Mucosa of stomach (tissue), 1 donor: ENCODE data around the gene ZC3H7B.
A peak's percentile ranks its signal among the peaks of the same experiment; 100 is the strongest.
"Not testable (repeated sequence)": the region's sequence is repeated elsewhere in the genome, so short reads cannot be mapped to it uniquely, and the experiment has no call there.

ENCODE experiments used
- H3K27me3 ChIP-seq: one replicate; pipeline ENCODE4 v1.7.0; 2013; ENCODE audit warnings: mild to moderate bottlenecking, low read length; ENCODE audit not compliant: control insufficient read depth, insufficient read depth
- H3K36me3 ChIP-seq: one replicate; pipeline ENCODE4 v1.7.0; 2013; ENCODE audit warnings: low read length; ENCODE audit not compliant: control insufficient read depth, insufficient read depth
- H3K4me1 ChIP-seq: one replicate; pipeline ENCODE4 v1.7.0; 2013; ENCODE audit warnings: mild to moderate bottlenecking, low read length; ENCODE audit not compliant: control insufficient read depth, insufficient read depth
- H3K4me3 ChIP-seq: one replicate; pipeline ENCODE4 v1.7.0; 2013; ENCODE audit warnings: low read length
- H3K9ac ChIP-seq: one replicate; pipeline ENCODE4 v1.7.0; 2013; ENCODE audit warnings: mild to moderate bottlenecking, low read length, moderate library complexity
- H3K9me3 ChIP-seq: one replicate; pipeline ENCODE4 v1.7.0; 2013; ENCODE audit warnings: mild to moderate bottlenecking, low read length, moderate library complexity; ENCODE audit not compliant: control insufficient read depth
- donor health status: Pancreatic carcinoma.

Gene ZC3H7B

GRCh38 chr22:41290262-41291221 lies 10.8 kb upstream of the ZC3H7B start:
- H3K9me3 ChIP-seq, result no peaks in the 10 kb centered on the region
- H3K4me1 ChIP-seq, result peaks cover 17% of the 10 kb centered on the region
- H3K9ac ChIP-seq, result no peak overlapping the region
- H3K36me3 ChIP-seq, result no peaks in the 10 kb centered on the region
- no peaks in the 10 kb centered on the region for H3K27me3 ChIP-seq
- no peak overlapping the region for H3K4me3 ChIP-seq

- not testable (repeated sequence) for H3K4me1 ChIP-seq, H3K36me3 ChIP-seq, H3K9me3 ChIP-seq, H3K4me3 ChIP-seq, H3K9ac ChIP-seq, H3K27me3 ChIP-seq
Observed at GRCh38 chr22:41294816-41295215, 6.5 kb upstream of the ZC3H7B start.

GRCh38 chr22:41296826-41297667 lies 4.3 kb upstream of the ZC3H7B start:
- Histone ChIP-seq H3K4me3 (no peak overlapping the region), H3K9ac (no peak overlapping the region), H3K9me3 (no peaks in the 10 kb centered on the region), H3K36me3 (no peaks in the 10 kb centered on the region), H3K4me1 (peaks cover 7% of the 10 kb centered on the region), H3K27me3 (no peaks in the 10 kb centered on the region)

- Histone ChIP-seq H3K36me3 (no peaks in the 10 kb centered on the region), H3K4me3 (peak overlapping the region; percentile 3), H3K27me3 (no peaks in the 10 kb centered on the region), H3K9me3 (no peaks in the 10 kb centered on the region), H3K9ac (peak overlapping the region; percentile 90), H3K4me1 (peaks cover 15% of the 10 kb centered on the region)
Observed at GRCh38 chr22:41300661-41301060, 664 bp upstream of the ZC3H7B start.

- no peaks in the 10 kb centered on the region for H3K9me3 ChIP-seq
- H3K27me3 ChIP-seq, result no peaks in the 10 kb centered on the region
- H3K4me3 ChIP-seq, result peak overlapping the region; percentile 25
- peaks cover 15% of the 10 kb centered on the region for H3K4me1 ChIP-seq
- no peaks in the 10 kb centered on the region for H3K36me3 ChIP-seq
- H3K9ac ChIP-seq, result peak overlapping the region; percentile 90
Observed at GRCh38 chr22:41302021-41302767, 869 bp downstream of the ZC3H7B start.

- Histone ChIP-seq H3K4me1 (peaks cover 15% of the 10 kb centered on the region), H3K9me3 (no peaks in the 10 kb centered on the region), H3K4me3 (peak overlapping the region; percentile 25), H3K27me3 (no peaks in the 10 kb centered on the region), H3K36me3 (no peaks in the 10 kb centered on the region), H3K9ac (peak overlapping the region; percentile 90)
Observed at GRCh38 chr22:41302811-41303210, 1.5 kb downstream of the ZC3H7B start.

GRCh38 chr22:41305646-41306045 lies 4.3 kb downstream of the ZC3H7B start:
- Histone ChIP-seq H3K27me3 (no peaks in the 10 kb centered on the region), H3K4me3 (no peak overlapping the region), H3K36me3 (no peaks in the 10 kb centered on the region), H3K9ac (no peak overlapping the region), H3K4me1 (peaks cover 13% of the 10 kb centered on the region), H3K9me3 (no peaks in the 10 kb centered on the region)

- Histone ChIP-seq H3K27me3 (no peaks in the 10 kb centered on the region), H3K9ac (no peak overlapping the region), H3K4me1 (peaks cover 8% of the 10 kb centered on the region), H3K9me3 (no peaks in the 10 kb centered on the region), H3K36me3 (no peaks in the 10 kb centered on the region), H3K4me3 (no peak overlapping the region)
Observed at GRCh38 chr22:41308054-41308453, 6.7 kb downstream of the ZC3H7B start.

GRCh38 chr22:41308544-41308947 lies 7.2 kb downstream of the ZC3H7B start:
- no peak overlapping the region for H3K4me3 ChIP-seq
- peaks cover 5% of the 10 kb centered on the region for H3K4me1 ChIP-seq
- H3K36me3 ChIP-seq, result no peaks in the 10 kb centered on the region
- H3K9me3 ChIP-seq, result no peaks in the 10 kb centered on the region
- no peaks in the 10 kb centered on the region for H3K27me3 ChIP-seq
- no peak overlapping the region for H3K9ac ChIP-seq

GRCh38 chr22:41310336-41310735 lies 9.0 kb downstream of the ZC3H7B start:
- Histone ChIP-seq H3K27me3 (no peaks in the 10 kb centered on the region), H3K4me1 (peaks cover 5% of the 10 kb centered on the region), H3K36me3 (no peaks in the 10 kb centered on the region), H3K9ac (no peak overlapping the region), H3K4me3 (no peak overlapping the region), H3K9me3 (no peaks in the 10 kb centered on the region)

GRCh38 chr22:41311487-41311886 lies 10.2 kb downstream of the ZC3H7B start:
- H3K9ac ChIP-seq, result no peak overlapping the region
- no peak overlapping the region for H3K4me3 ChIP-seq
- H3K36me3 ChIP-seq, result no peaks in the 10 kb centered on the region
- H3K9me3 ChIP-seq, result no peaks in the 10 kb centered on the region
- no peaks in the 10 kb centered on the region for H3K27me3 ChIP-seq
- peaks cover 5% of the 10 kb centered on the region for H3K4me1 ChIP-seq
